ENCODE results near the gene PHACTR3. TPM values are rescaled to one million over a fixed set of nuclear protein-coding genes. Genes with fewer than 3 reads are reported as not detected.

The PHACTR3 gene
- polyA plus RNA-seq, 1 experiment: not detected

DNA sequence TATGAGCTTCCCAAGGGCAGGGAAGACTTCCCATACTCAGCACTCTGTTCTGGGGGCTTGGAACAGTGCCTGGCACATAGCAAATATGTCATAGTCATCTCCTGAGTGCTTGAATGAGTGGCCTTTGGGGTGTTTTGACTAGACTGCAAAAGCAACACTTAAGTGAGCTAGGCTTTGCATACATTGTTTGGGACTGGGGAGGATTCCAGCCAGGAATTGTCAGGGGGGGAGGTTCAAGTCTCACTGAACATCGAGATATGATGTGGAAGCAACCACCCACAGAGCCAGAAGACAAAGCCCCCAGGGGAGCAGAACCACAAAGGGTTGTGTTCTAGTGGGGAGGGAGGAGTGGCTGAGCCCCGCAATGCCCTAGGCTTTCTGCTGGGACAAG lies 230.7 kb downstream of the PHACTR3 start:
- ChIA-PET POLR2A (no interaction called here), CTCF (no interaction called here)
- Histone ChIP-seq H3K27ac (ENCODE audit: low read depth, low read length) (no peak overlapping the region), H3K27me3 (ENCODE audit: control insufficient read depth, insufficient read depth, low read length) (peaks cover 2% of the 10 kb centered on the region), H3K9me3 (ENCODE audit: control insufficient read depth, insufficient read depth, low read length) (no peaks in the 10 kb centered on the region), H3K4me3 (ENCODE audit: low read depth, low read length) (no peak overlapping the region)
- no peak for DNase-seq (ENCODE audit: low read depth, low spot score)
- TF ChIP-seq, protein P1, sequence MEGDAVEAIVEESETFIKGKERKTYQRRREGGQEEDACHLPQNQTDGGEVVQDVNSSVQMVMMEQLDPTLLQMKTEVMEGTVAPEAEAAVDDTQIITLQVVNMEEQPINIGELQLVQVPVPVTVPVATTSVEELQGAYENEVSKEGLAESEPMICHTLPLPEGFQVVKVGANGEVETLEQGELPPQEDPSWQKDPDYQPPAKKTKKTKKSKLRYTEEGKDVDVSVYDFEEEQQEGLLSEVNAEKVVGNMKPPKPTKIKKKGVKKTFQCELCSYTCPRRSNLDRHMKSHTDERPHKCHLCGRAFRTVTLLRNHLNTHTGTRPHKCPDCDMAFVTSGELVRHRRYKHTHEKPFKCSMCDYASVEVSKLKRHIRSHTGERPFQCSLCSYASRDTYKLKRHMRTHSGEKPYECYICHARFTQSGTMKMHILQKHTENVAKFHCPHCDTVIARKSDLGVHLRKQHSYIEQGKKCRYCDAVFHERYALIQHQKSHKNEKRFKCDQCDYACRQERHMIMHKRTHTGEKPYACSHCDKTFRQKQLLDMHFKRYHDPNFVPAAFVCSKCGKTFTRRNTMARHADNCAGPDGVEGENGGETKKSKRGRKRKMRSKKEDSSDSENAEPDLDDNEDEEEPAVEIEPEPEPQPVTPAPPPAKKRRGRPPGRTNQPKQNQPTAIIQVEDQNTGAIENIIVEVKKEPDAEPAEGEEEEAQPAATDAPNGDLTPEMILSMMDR (IDR thresholded peaks at IDR 0.05; ENCODE audit: low read depth, low read length): no peak

DNA sequence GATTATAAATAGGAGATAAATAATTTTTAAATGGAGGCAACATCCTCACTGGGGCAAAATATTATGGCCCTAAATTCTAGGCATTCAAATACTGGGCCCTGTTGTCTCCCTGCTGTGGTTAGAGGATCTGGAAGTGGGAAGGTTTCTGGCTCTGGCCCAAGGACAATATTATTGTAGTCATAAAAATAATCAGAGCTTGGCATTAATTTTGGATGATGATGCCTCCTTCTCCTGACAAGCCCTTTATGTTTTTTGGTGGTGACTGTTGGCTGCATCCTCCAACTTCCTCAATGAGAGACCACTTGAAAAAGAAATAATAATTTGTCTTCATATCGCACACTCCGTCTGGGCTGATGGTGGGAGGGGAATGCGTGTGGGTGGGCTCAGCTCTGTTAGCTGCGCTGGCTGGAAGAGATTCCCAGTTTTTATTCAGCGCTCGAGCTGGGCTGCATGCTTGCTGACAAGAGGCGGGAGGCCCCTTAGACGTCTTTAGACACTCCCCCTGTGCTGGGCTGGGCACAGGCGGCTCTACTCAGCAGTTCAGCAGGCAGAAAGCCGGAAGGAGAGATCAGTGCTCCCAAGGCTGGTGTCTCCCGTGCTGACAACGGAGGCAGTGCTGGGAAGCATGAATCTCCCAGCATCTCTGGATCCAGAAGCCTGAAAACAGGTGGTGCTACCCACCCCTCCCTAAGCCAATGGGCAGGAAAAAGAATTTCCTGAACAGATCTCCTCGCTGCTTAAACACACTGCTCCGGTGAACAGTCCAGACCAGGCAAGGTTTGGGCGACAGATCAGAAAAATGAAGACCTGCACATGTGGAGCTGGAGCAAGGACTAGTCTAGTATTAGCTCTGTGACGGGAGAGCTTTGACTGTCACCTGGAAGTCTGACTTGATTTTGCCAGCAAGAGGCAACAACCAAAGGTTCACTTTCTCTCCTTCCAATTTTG lies 231.4 kb downstream of the PHACTR3 start:
- peaks cover 2% of the 10 kb centered on the region for H3K27me3 ChIP-seq (ENCODE audit: control insufficient read depth, insufficient read depth, low read length)
- DNase-seq (ENCODE audit: low read depth, low spot score): no peak
- no peaks in the 10 kb centered on the region for H3K9me3 ChIP-seq (ENCODE audit: control insufficient read depth, insufficient read depth, low read length)
- H3K4me3 ChIP-seq (ENCODE audit: low read depth, low read length): no peak overlapping the region
- ChIA-PET CTCF (interaction anchor here (0.7 kb wide), 1 partner anchor 16 kb away, joined by 3 read pairs; no protein-coding TSS in a partner anchor), POLR2A (no interaction called here)
- no peak overlapping the region for H3K27ac ChIP-seq (ENCODE audit: low read depth, low read length)
- TF ChIP-seq, protein P1 (IDR thresholded peaks at IDR 0.05; ENCODE audit: low read depth, low read length): no peak

DNA sequence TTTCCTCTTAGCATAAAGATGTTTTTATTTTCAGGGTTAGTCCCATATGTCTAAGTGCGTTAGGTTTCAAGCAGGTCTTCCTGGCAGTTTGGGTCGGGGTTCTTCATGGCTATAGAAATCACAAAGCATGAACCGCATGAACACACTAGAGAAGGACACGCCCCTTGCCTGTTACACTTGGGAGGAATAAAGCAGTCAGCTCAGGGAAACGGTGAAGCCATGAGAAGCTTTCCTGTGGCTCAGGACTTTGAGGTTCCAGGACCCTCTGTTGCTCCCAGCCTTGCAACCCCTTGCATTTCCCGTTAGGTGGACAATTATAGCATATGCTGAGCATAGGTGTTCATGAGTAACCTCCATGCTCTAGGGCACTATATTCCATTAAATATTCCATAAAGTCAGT lies 232.4 kb downstream of the PHACTR3 start:
- DNase-seq (ENCODE audit: low read depth, low spot score): no peak
- CTCF ChIA-PET: interaction anchor here (0.7 to 1.1 kb wide), 3 partner anchors 11 to 15 kb away, joined by 3 to 4 read pairs (median 3); no protein-coding TSS in a partner anchor

DNA sequence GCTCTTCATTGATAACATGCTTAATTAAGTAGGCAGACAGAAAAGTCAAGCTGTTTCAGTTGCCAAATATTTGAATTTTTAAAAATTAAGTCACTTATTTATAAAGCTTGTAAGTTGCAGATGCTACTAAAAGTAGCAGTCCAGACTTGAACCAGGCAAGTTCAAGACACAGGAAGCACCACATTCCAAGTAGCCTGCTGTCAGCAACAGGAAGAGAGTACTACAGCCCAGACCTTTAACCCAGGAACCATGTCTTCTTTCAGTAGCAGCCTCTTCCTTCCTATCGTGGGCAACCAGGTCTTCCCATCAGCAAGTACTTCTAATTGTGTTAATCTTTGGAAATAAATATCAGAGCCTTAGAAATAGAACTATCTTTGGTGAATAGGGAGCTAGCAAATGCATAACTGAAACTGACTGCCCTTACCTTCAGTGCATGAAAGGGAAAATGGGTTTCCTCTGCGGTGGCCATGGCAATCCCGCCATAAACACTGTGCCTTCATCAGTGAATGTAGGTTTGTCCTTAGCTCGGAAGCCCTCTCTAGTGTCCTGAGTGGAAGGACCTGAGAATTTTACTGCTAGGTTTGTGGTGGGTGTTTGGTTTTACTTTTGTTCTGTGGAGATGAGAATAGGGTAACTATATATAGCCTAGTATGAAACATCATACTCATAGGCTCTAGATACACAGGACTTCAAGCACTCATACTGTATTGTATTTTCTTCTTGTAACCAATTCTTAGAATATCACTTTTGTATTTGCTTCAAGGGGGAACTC lies 233.5 kb downstream of the PHACTR3 start:
- no peak for DNase-seq (ENCODE audit: low read depth, low spot score)
- peaks cover 2% of the 10 kb centered on the region for H3K27me3 ChIP-seq (ENCODE audit: control insufficient read depth, insufficient read depth, low read length)
- ChIA-PET CTCF (interaction anchor here (1.1 to 3.4 kb wide), 2 partner anchors 10 to 12 kb away, joined by 3 to 22 read pairs; no protein-coding TSS in a partner anchor), POLR2A (no interaction called here)
- H3K4me3 ChIP-seq (ENCODE audit: low read depth, low read length): no peak overlapping the region
- H3K9me3 ChIP-seq (ENCODE audit: control insufficient read depth, insufficient read depth, low read length): no peaks in the 10 kb centered on the region
- H3K27ac ChIP-seq (ENCODE audit: low read depth, low read length): no peak overlapping the region
- TF ChIP-seq, protein P1 (IDR thresholded peaks at IDR 0.05; ENCODE audit: low read depth, low read length): no peak

More for the DNA sequence above, 232.4 kb downstream of the PHACTR3 start:
- H3K27me3 ChIP-seq (ENCODE audit: control insufficient read depth, insufficient read depth, low read length): peaks cover 2% of the 10 kb centered on the region
- POLR2A ChIA-PET: no interaction called here
- no peak overlapping the region for H3K27ac ChIP-seq (ENCODE audit: low read depth, low read length)
- TF ChIP-seq, protein P1 (IDR thresholded peaks at IDR 0.05; ENCODE audit: low read depth, low read length): no peak
- H3K4me3 ChIP-seq (ENCODE audit: low read depth, low read length): no peak overlapping the region
- H3K9me3 ChIP-seq (ENCODE audit: control insufficient read depth, insufficient read depth, low read length): no peaks in the 10 kb centered on the region

All from AG04450 (cell line).